HG02763 (cell line): Measurements from ENCODE around the gene UBQLN3.

Experiments
- ATAC-seq: cut with Tn5 transposase; IDR thresholded peaks from one replicate; pipeline ENCODE4 v1.9.1; 2021; ENCODE audit warnings: mild to moderate bottlenecking, moderate library complexity; ENCODE audit not compliant: unreplicated experiment

Gene UBQLN3

DNA sequence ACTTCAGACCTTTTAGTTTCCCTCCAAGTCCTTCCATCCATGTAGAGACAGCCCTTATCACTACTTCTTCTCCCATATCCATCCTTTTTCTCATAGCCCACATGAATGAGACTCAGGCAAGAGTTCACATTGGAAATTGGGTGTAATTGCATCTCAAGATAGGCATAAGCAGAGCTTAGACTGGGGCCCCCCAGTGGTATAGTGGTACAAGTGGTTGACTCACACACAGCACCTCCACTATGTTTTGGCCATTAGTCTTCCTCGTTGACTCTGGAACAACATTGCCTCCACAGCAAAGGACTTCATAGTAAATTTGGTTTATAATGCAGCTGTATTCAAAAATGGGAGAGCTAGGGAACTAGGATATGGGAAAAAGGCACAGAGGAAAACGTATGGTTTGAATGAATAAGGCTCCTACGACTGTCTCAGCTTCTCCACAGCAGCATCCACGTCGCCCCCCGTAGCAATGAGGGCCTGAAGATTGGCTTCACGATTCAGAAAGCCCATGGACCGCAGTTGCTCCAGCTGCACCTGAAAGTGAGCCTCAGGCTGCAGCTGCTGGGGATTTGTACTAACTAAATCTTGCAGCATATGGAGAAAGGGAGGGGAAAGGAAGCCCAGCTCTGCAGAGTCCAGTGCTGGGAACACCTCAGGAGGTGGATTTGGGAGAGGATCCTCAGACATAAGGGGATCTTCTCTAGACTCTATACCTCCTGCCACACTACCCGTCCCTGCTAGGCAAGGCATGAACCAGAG lies 2.4 kb downstream of the UBQLN3 start:
- ATAC-seq, result no peak

DNA sequence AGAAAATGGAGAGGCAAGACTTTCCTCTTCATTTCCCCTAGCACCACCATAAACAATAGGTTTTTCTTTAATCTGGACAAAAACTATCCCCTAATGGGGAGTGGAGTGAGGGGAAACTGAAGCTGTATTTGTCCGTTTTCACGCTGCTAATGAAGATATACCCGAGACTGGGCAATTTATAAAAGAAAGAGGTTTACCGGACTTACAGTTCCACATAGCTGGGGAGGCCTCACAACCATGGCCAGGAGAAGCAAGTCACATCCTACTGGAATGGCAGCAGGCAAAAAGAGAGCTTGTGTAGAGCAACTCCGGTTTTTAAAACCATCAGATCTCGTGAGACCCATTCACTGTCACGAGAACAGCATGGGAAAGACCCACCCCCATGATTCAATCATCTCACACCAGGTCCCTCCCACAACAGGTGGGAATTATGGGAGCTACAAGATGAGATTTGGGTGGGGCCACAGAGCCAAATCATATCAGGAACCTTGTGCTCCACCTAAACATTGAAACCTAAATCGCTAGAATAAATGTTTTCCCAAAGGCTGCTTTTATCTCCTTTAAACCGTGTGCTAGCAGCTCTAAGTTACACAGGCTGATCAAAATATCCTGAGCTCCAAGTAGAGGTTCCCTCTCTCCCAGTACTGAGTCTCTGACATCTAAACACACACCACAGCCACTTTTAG lies 4.3 kb downstream of the UBQLN3 start:
- no peak for ATAC-seq

DNA sequence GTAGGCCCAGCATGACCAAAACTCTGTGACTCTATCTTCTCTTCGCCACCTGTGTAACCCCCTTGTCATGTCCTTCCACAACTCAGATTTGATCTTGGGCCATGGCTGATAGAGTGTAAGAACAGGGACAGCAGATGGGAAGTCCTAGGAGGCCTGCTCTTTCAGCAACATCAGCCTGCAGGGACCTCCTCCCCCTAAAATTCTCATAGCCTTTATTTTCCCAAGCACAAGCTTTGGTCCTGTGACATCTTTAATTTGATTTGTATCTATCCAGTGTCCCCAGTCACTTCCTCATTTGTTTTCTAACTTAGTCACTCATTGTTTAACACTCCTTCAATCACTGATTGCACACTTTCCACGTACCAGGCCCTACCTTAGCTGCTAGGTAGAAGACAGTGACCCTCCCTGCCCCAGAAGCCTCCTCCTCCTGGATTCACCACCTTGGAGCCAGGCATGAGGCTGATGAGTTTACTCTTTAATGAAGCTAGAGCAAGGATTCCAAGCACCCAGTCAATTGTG lies 5.3 kb downstream of the UBQLN3 start:
- ATAC-seq, result no peak

DNA sequence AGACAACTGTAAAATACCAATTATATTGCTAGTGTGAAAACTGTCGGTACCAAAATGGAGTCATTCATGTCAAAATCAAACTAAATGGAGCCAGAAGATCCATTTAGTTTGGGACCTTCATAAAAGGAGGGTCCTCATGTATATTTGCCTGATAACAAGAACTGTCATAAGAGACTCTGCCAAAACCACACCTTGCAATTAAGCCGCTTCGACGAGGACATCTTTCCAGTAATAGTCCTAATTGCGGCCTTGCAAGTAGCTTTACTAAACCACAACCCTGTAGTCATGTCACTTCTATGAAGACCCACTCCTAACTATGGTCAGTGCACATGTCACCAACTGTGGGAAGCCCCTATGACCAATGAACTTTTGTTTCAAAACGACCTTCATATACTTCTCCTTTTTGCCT lies 9.4 kb downstream of the UBQLN3 start:
- no peak for ATAC-seq

DNA sequence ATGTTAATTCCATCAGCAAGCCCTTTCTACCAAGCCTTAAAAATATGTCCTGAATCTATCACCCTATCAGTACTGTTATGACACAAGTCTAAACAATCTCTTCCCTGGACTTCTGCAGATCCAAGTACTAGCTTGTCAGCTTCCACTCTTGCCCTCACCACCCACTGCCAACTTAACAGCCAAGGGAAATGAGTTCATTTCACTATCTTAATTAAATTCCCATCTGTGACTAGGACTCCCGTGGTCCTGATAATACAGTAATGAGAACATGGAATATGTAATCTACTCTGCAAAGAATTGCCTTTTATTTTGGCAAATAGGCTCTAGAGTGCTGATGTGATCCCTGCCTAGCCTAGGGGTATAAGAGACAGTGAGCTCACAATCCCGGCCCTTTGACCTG lies 10.1 kb downstream of the UBQLN3 start:
- ATAC-seq, result no peak

DNA sequence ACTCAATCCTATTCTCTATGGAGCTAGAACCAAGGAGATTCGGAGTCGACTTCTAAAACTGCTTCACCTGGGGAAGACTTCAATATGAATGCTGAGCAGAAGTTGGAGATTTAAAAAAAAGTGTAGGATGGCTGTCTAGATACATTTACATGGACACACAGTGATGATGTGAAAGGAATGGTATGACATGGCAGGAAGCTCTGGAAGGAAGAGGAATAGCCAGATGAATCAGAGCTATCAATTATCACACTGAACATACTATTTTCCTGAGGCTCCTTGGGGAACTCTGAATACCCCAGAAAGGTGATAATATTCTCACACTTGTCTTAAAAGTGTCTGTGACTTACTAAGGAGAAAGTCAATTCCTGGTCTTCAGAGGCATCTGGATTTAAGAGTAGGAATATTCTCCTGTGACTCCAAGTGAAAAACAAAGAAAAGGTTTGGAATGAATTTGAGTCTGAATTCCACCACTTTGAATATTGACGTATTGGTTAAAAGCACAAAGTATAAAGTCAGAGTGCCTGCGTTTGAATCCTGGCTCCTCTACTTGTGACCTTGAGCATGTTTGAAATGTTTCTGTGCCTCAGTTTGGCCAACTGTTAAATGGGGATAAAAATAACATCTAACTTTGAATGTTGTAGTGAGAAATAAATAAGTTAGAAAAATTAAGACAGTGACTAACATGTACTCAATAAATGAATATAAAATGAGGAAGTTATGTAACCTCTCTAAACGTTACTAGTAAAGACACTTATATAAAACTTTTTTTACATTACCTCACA lies 20.0 kb downstream of the UBQLN3 start:
- ATAC-seq, result no peak

DNA sequence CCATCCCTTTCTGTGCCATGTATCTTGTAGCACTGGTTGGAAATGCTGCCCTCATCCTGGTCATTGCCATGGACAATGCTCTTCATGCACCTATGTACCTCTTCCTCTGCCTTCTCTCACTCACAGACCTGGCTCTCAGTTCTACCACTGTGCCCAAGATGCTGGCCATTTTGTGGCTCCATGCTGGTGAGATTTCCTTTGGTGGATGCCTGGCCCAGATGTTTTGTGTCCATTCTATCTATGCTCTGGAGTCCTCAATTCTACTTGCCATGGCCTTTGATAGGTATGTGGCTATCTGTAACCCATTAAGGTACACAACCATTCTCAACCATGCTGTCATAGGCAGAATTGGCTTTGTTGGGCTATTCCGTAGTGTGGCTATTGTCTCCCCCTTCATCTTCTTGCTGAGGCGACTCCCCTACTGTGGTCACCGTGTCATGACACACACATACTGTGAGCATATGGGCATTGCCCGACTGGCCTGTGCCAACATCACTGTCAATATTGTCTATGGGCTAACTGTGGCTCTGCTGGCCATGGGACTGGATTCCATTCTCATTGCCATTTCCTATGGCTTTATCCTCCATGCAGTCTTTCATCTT lies 20.9 kb downstream of the UBQLN3 start:
- no peak for ATAC-seq

DNA sequence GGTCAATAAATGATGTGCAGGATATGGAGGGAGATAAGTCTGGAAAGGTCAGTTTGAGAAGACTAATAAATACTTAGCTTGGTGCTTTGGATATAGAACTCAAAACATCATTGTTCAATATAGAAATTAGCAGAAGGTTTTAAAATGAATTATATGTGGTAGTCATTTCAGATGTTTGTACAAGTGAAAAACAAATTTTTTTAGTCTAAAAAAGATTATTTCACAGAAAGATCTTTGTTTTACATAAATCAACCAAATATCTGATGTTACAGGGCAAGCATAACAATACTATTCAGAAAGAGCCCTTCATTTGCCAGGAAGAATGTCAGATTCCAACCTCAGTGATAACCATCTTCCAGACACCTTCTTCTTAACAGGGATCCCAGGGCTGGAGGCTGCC lies 21.4 kb downstream of the UBQLN3 start, which contains the start of gene OR52D1:
OR52D1 (plus strand) TSS at position 301 of the 400 bp plus-strand sequence; CDS start at position 323, 22 bp downstream.
- no peak for ATAC-seq

DNA sequence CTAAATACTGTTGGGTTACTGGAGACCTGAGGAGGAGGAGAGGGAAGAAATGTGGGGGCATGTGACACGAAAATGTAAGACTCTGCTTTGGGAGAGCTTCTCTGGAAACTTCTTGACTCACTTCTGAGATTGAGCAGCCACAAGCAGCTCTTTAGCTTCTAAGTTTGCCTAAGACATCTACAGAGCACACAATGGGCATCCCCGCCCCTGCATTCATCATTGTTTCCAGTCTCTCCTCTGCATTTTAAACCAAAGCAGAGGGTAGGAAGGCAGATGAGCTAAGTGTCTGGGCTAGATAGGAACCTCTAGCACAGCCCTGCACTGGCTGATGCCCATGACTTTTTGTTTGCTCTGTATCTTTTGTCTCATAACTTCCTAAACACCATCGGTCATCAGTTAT lies 23.3 kb downstream of the UBQLN3 start:
- no peak for ATAC-seq

DNA sequence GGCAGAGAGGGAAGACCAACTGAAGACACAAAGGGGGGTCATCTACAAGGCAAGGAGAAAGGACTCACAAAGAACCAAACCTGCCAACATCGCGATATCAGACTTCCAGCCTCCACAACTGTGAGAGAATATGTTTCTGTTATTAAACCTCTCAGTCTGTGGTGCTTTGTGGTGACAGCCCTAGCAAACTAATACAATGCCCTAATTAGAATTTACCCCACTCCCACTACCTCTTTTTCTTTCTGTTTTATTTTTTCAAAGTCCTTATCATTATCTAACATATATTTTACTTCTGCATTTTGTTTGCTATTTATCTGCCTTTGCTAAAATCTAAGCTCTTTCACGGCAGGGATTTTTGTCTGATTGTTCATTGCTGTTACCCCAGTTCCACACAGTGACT lies 23.8 kb downstream of the UBQLN3 start:
- no peak for ATAC-seq

DNA sequence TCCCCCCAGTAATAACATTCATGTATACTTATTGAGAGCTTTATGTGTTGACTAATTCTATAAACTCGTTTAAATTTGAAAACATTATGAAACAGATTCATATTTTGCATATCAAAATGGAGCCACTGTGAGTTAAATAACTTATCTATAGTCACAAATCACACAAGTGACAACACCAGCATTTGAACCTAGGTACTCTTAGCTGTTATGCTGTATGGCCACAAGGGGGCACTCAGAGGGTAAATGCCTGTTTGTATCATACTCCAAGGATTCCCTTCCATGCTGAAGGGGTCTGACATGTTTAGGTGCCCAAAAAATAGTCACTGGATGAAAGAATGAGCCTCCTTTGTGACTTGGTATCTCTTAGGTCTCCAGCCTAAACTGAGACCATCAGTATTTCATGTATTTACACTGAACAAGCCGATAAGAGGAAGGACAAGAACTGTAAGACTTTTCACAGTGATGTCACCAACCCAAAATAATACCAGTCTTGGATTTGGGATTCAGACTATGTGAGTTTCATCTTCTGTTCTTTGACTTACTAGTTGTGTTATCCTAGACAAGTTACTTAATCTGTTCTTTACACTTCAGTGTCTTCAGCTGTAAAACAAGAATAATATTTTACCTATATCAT lies 33.5 kb downstream of the UBQLN3 start:
- no peak for ATAC-seq

DNA sequence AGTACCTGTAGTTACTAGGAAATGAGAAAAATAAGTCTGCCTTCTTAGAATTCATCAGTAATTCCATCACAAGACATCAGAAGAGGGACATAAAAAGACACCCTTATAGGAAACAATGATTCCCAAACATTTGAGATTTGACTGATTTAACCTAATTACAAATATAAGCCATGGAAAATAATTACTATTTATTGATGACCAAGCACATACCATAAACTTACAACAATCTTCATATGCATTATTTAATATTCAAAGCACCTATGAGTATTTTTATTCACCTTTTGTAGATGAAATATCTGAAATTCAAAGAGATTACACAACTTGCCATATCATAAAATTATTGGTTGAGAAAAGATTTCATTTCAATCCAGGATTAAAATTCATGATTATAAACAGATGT lies 35.8 kb downstream of the UBQLN3 start:
- ATAC-seq, result no peak

DNA sequence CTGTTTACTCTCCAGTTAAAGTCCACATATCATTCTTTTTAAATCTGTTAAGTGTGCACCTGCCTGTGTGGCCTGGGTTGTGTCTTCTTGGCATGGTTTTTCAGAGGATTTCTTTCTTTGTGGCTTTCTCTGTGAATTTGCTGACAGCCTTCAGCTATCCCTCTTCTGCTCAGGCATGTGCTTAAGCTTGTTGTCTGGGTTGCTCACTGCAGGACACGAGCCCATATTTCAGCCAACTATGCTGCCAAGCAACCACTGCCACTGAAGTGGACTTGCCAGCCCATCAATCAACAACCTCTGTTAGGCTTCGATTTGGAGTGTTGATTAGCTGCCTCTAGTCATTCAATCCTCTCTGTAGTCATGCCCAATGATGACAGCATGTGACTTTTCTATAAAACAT lies 42.2 kb downstream of the UBQLN3 start:
- ATAC-seq, result no peak

DNA sequence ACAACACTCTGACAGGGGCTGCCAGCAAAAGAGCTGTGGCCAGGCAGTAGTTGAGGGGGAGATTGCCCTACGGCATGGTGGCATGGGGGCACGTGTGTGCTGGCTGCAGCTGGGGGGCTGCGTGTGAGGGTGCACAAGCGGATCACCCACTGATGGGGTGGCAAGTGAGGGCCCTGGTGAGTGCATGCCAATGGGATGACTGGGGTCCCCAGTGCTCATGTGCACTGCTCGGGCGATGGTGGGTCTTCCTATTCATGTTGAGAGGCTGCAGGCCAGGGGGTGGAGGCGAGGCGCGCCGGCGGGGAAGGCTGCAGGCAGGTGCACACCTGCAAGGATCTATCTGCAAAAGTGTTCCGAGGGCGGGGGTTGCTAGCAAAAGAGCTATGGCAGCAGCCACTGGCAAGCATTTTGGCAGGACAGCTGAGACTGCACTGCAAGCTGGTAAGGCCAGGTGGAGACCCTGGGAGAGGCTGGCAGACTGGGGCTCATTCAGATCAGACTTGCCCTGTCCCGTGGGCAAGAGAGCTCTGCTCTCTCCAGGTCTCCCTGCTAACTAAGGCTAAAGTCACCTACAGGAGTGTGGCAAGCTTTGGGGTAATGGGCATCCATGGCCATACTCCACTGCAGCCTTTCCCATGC lies 48.7 kb downstream of the UBQLN3 start:
- no peak for ATAC-seq
